AG09309 (cell line): ENCODE results near the gene SLC35E1.

Source experiments
- DNase-seq: peaks from one replicate; pipeline ENCODE4 v3.0.0-alpha.2; 2010; ENCODE audit warnings: low read depth
- H3K4me3 ChIP-seq: 2 replicates; pipeline ENCODE4 v1.5.1; 2011; ENCODE audit warnings: mild to moderate bottlenecking, low read depth, low read length, moderate library complexity; ENCODE audit not compliant: control insufficient read depth
- CTCF ChIP-seq: IDR thresholded peaks from 2 replicates; pipeline ENCODE4 v1.5.1; 2011; ENCODE audit warnings: mild to moderate bottlenecking, low read depth, low read length, inconsistent platforms; ENCODE audit not compliant: insufficient read depth, control insufficient read depth; ENCODE audit errors: missing control alignments

The SLC35E1 gene

DNA sequence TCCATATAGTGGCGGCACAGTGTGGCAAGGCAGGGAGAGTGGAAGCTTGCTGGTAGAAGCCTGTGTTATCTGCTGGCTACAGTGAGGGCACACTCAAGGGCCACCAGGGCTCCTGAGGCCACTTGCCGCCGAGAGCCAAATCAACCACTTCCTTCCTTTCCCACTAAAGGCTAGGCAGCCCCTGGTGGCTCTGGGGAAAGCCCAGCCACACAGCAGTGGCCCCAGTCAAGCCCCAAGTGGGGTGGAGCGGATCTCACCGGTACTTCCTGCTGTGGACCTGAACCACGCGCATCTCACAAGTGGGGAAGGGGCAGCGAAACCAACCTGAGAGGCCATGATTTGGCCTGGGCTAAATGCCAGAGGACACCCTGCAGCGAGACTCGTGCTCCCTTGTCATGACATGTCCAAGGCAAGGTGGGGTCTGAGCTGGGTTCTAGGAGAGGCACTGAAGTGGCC, 21.9 kb upstream of the SLC35E1 start:
- no peak for DNase-seq
- no peak for TF ChIP-seq CTCF
- H3K4me3 ChIP-seq: no peak overlapping the region

DNA sequence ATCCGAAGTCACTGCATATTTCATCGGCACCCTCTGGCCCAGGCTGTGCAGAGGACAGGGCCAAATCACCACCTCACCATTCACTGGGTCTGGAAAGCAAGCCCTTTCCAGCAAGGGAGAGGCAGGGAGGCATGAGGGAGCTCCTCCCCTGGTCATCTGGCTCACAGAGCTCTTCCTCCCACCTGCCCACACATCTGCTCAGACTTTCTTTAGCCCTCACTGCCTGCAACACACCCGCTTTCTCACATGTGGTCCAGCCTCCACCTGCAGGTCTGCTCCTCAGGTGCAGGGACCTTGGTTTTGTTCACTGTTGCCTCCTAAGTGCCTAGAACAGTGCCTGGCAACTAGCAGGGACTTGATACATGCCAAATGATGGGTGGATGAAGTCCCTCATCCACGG, 21.0 kb upstream of the SLC35E1 start:
- no peak overlapping the region for H3K4me3 ChIP-seq
- no peak for DNase-seq
- no peak for TF ChIP-seq CTCF

DNA sequence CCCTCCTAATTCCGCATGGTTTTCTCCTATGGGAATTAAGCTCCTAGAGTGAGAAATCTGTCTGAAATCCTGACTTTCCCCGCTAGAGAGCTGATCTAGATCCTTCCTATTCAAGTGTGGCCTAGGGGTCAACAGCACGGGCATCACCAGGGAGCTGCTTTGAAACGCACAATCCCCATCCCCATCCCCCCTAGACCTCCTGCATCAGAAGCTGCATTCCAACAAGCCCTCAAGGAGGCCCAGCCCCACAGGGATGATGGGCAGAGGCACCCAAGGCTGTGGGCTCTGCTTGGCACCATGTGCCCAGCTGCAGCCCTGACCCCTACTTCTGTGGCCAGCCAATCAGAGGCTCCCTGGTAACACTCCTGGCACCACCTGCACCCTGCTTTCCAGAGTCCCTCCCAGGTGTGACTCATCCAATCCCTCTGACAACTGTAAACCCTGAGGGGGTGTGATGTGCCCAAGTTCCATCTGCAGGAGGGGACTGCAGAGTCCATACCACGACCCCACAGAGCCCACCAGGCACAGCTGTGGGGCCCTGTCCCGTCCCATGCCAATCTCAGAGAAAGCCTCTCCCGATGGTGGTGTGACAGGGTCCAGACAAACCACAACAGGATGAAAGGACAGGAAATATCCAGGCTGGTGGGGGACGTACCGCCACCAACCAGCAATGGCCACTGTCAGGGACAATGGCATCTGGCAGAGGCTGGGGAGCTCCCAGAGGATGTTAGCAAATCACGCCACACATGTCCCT, 19.8 kb upstream of the SLC35E1 start:
- DNase-seq: no peak
- no peak overlapping the region for H3K4me3 ChIP-seq
- no peak for TF ChIP-seq CTCF

GRCh38 chr19:16590876-16591802, 18.9 kb upstream of the SLC35E1 start:
- no peak overlapping the region for H3K4me3 ChIP-seq
- no peak for DNase-seq
- TF ChIP-seq CTCF: no peak

GRCh38 chr19:16589917-16590316, 17.7 kb upstream of the SLC35E1 start:
- DNase-seq: no peak
- TF ChIP-seq CTCF: no peak
- no peak overlapping the region for H3K4me3 ChIP-seq

GRCh38 chr19:16588824-16589577, 16.8 kb upstream of the SLC35E1 start:
- no peak overlapping the region for H3K4me3 ChIP-seq
- no peak for DNase-seq
- no peak for TF ChIP-seq CTCF
